Epidermal melanocyte (primary cell): ENCODE results near the gene ODAM.
"Not testable (repeated sequence)": the region's sequence is repeated elsewhere in the genome, so short reads cannot be mapped to it uniquely, and the experiment has no call there.

Experiments
- DNase-seq: peaks from one replicate; pipeline ENCODE4 v3.0.0; 2011; ENCODE audit warnings: low spot score; ENCODE audit not compliant: insufficient read length

ODAM gene

GRCh38 chr4:70221389-70221788, 25.9 kb downstream of the ODAM start:
- DNase-seq = not testable (repeated sequence)

DNA sequence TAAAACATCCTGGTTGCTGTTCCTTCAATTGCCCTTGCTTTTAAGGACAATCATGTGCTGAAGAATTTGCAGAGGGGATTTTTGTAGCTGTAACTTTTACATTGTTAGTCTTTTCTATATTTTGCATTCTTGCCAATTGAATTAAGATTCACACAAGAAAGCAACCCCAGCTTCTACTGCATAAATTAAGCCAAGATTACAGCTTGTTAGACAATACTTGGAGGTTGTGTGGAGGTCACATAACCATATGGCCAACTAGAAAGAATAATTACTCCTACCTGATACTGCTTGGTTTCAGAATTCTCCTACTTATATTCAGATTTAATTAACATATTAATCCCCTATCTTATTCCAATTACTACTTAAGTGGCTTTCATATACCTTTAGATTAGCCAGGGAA, 26.3 kb downstream of the ODAM start:
- DNase-seq = not testable (repeated sequence)

GRCh38 chr4:70225824-70226223, 30.3 kb downstream of the ODAM start, which contains the start of gene FDCSP:
FDCSP (plus strand) TSS chr4:70226124; CDS start chr4:70231195, 5,071 bp downstream.
- no peak for DNase-seq

DNA sequence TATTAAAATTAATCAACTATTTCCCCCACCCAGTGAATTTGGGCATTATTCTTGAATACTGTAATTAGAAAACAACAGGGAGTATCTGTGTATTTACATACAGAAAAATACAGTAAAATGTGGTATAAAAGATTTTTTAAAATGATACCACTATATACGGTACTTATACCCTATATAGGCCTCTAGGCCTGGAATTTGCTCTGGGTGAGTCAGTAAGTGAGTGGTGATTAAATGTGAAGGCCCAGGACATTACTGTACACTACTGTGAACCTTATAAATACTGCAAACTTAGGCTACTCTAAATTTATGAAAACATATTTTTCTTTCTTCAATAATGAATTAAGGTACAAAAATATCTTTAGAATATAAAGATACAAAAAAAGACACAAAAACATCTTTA, 40.6 kb downstream of the ODAM start:
- no peak for DNase-seq

- no peak for DNase-seq
These were observed 43.8 kb downstream of the ODAM start for GRCh38 chr4:70239131-70239883.

GRCh38 chr4:70239884-70240591, 44.5 kb downstream of the ODAM start:
- DNase-seq = no peak

- not testable (repeated sequence) for DNase-seq
These were observed 46.8 kb downstream of the ODAM start, which contains the start of gene CSN3 for GRCh38 chr4:70242297-70242696. CSN3 (plus strand) TSS chr4:70242597; CDS start chr4:70244820, 2,223 bp downstream.

GRCh38 chr4:70243091-70243490, 47.6 kb downstream of the ODAM start:
- DNase-seq = no peak

DNA sequence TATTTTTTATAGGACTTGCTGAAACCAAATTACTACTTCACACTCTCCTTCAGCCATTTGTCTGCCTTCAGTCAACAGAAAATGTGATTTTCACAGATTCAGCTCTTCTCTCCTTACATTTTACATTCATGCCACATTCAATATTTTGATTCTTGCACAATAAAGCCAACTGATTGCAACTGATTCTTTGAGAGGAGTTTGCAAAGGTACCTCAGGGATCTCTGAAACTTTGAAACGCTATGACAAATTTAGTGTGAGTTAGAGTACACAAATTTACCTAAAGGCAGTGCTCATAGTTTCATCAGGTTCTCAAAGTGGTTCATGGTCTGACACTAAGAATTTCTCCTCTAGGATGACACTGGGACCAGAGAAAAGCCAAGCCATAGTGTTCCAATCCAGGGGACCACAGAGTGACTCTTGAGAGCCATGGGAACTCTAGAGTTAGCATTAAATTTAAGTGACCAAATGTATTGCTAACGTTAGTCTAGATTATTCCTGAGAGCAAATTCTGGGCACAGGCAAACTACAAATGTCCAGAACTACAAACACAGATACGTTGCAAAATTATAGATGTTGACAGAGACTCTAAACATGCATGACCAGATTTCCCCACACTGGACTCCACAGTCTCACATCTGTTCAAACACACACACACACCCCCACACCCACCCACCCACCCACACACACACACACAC, 55.9 kb downstream of the ODAM start:
- DNase-seq = no peak

DNA sequence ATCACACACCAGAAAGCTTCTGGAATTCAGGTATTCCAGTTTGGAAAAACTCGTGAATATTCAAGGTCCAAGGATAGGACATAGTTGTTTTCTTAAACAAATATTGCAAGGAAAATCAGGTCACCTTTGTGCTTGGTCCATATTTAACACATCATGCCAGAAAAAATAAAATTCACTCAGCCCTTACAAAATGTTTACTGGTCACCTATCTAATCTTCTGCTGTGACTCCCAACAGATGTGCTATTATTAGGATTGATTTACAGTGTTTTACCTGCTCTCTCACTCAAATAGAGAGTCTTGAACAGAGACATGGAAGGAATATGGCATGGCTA, 56.4 kb downstream of the ODAM start:
- DNase-seq = no peak
